GM08714 (cell line): ENCODE results near the gene PAPOLB.

ENCODE experiments used
- H3K4me3 ChIP-seq: fragments of 200-500 bp; sonication (Bioruptor generic); 2 replicates; pipeline ENCODE4 v1.5.1; 2014; ENCODE audit warnings: mild to moderate bottlenecking, low read length, inconsistent platforms
- ZNF274 ChIP-seq: IDR thresholded peaks from 2 replicates; pipeline ENCODE4 v1.6.1; 2012; ENCODE audit warnings: mild to moderate bottlenecking, low read depth, low read length

PAPOLB gene

GRCh38 chr7:4816419-4817080 lies 45.3 kb downstream of the PAPOLB start:
- no peak for TF ChIP-seq ZNF274

GRCh38 chr7:4815609-4816418 lies 46.0 kb downstream of the PAPOLB start:
- no peak overlapping the region for H3K4me3 ChIP-seq
- no peak for TF ChIP-seq ZNF274

More at GRCh38 chr7:4816419-4817080, 45.3 kb downstream of the PAPOLB start:
- H3K4me3 ChIP-seq = no peak overlapping the region

- TF ChIP-seq ZNF274 = no peak
- H3K4me3 ChIP-seq = no peak overlapping the region
These were observed 46.7 kb downstream of the PAPOLB start for GRCh38 chr7:4815121-4815520.

- no peak overlapping the region for H3K4me3 ChIP-seq
These were observed 47.4 kb downstream of the PAPOLB start for GRCh38 chr7:4814433-4814832.

GRCh38 chr7:4809666-4810065 lies 52.2 kb downstream of the PAPOLB start:
- no peak overlapping the region for H3K4me3 ChIP-seq
- no peak for TF ChIP-seq ZNF274

More at GRCh38 chr7:4814433-4814832, 47.4 kb downstream of the PAPOLB start:
- TF ChIP-seq ZNF274 = no peak

GRCh38 chr7:4809091-4809591 lies 52.7 kb downstream of the PAPOLB start:
- TF ChIP-seq ZNF274 = no peak
- no peak overlapping the region; the same call in 1 of the 2 replicates for H3K4me3 ChIP-seq

GRCh38 chr7:4808565-4808964 lies 53.3 kb downstream of the PAPOLB start:
- no peak for TF ChIP-seq ZNF274
- H3K4me3 ChIP-seq = no peak overlapping the region

GRCh38 chr7:4808026-4808425 lies 53.8 kb downstream of the PAPOLB start:
- TF ChIP-seq ZNF274 = no peak
- no peak overlapping the region for H3K4me3 ChIP-seq
